ENCODE results near the gene TTYH2.

TTYH2 gene

GRCh38 chr17:74249590-74250270 is 36.4 kb downstream of the TTYH2 start:
- H3K27ac ChIP-seq (ENCODE audit: low read depth, low read length, poor library complexity, severe bottlenecking) = no peak overlapping the region
- no peak overlapping the region for H3K4me2 ChIP-seq (ENCODE audit: low read length)
- no peak overlapping the region for H3K9ac ChIP-seq (ENCODE audit: low read length)
- H3K9me2 ChIP-seq (ENCODE audit: low read depth, low read length) = no peaks in the 10 kb centered on the region
- H3K79me2 ChIP-seq (ENCODE audit: insufficient read depth, low read length) = no peaks in the 10 kb centered on the region
- H3F3A ChIP-seq (ENCODE audit: insufficient read depth, low read length) = no peaks in the 10 kb centered on the region
- TF ChIP-seq EZH2 (IDR thresholded peaks at IDR 0.05; ENCODE audit: borderline replicate concordance, low read length) (no peak), CTCF (IDR thresholded peaks at IDR 0.05; ENCODE audit: low read length) (no peak)
- H3K27me3 ChIP-seq (ENCODE audit: insufficient read depth, low read length) = no peaks in the 10 kb centered on the region; the same call in 1 of the 2 replicates
- H4K20me1 ChIP-seq (ENCODE audit: insufficient read depth, low read length) = no peaks in the 10 kb centered on the region
- H3K36me3 ChIP-seq (ENCODE audit: insufficient read depth, low read length) = no peaks in the 10 kb centered on the region; the same call in 1 of the 2 replicates
- no peak overlapping the region for H2AFZ ChIP-seq (ENCODE audit: low read length)
- no peaks in the 10 kb centered on the region for H3K9me3 ChIP-seq (ENCODE audit: low read length)
- no peaks in the 10 kb centered on the region for H3K4me1 ChIP-seq (ENCODE audit: insufficient read depth, low read length, severe bottlenecking)
- H3K4me3 ChIP-seq (ENCODE audit: low read depth, low read length, poor library complexity, severe bottlenecking) = no peak overlapping the region

GRCh38 chr17:74250324-74250995 is 37.1 kb downstream of the TTYH2 start:
- Histone ChIP-seq H3K9me3 (ENCODE audit: low read length) (no peaks in the 10 kb centered on the region), H3K27ac (ENCODE audit: low read depth, low read length, poor library complexity, severe bottlenecking) (no peak overlapping the region), H3K4me1 (ENCODE audit: insufficient read depth, low read length, severe bottlenecking) (no peaks in the 10 kb centered on the region), H2AFZ (ENCODE audit: low read length) (no peak overlapping the region), H3K9ac (ENCODE audit: low read length) (no peak overlapping the region), H3K4me2 (ENCODE audit: low read length) (no peak overlapping the region), H3K9me2 (ENCODE audit: low read depth, low read length) (no peaks in the 10 kb centered on the region), H3K36me3 (ENCODE audit: insufficient read depth, low read length) (no peaks in the 10 kb centered on the region; the same call in 1 of the 2 replicates), H3K79me2 (ENCODE audit: insufficient read depth, low read length) (no peaks in the 10 kb centered on the region), H3K27me3 (ENCODE audit: insufficient read depth, low read length) (no peaks in the 10 kb centered on the region; the same call in 1 of the 2 replicates), H4K20me1 (ENCODE audit: insufficient read depth, low read length) (no peaks in the 10 kb centered on the region), H3K4me3 (ENCODE audit: low read depth, low read length, poor library complexity, severe bottlenecking) (no peak overlapping the region), H3F3A (ENCODE audit: insufficient read depth, low read length) (no peaks in the 10 kb centered on the region)
- no peak for TF ChIP-seq EZH2 (IDR thresholded peaks at IDR 0.05; ENCODE audit: borderline replicate concordance, low read length)
- TF ChIP-seq CTCF (IDR thresholded peaks at IDR 0.05; ENCODE audit: low read length) = no peak

- no peaks in the 10 kb centered on the region for H3K9me3 ChIP-seq (ENCODE audit: low read length)
- no peak overlapping the region for H3K4me2 ChIP-seq (ENCODE audit: low read length)
- H3K27ac ChIP-seq (ENCODE audit: low read depth, low read length, poor library complexity, severe bottlenecking) = no peak overlapping the region
- H3K9me2 ChIP-seq (ENCODE audit: low read depth, low read length) = no peaks in the 10 kb centered on the region
- no peaks in the 10 kb centered on the region; the same call in 1 of the 2 replicates for H3K27me3 ChIP-seq (ENCODE audit: insufficient read depth, low read length)
- no peaks in the 10 kb centered on the region for H3K79me2 ChIP-seq (ENCODE audit: insufficient read depth, low read length)
- no peak overlapping the region for H3K9ac ChIP-seq (ENCODE audit: low read length)
- no peaks in the 10 kb centered on the region for H3F3A ChIP-seq (ENCODE audit: insufficient read depth, low read length)
- no peak overlapping the region for H3K4me3 ChIP-seq (ENCODE audit: low read depth, low read length, poor library complexity, severe bottlenecking)
- H3K4me1 ChIP-seq (ENCODE audit: insufficient read depth, low read length, severe bottlenecking) = no peaks in the 10 kb centered on the region
- no peak overlapping the region for H2AFZ ChIP-seq (ENCODE audit: low read length)
- no peak for TF ChIP-seq EZH2 (IDR thresholded peaks at IDR 0.05; ENCODE audit: borderline replicate concordance, low read length)
- no peak for TF ChIP-seq CTCF (IDR thresholded peaks at IDR 0.05; ENCODE audit: low read length)
- H3K36me3 ChIP-seq (ENCODE audit: insufficient read depth, low read length) = no peaks in the 10 kb centered on the region; the same call in 1 of the 2 replicates
- H4K20me1 ChIP-seq (ENCODE audit: insufficient read depth, low read length) = no peaks in the 10 kb centered on the region
Observed at GRCh38 chr17:74251051-74251450, 37.7 kb downstream of the TTYH2 start.

Measured in OCI-LY1 (cell line).